Esophagus muscularis mucosa (tissue), 4 donors: Measurements from ENCODE around the gene TOR4A.

Experiments used
- EP300 ChIP-seq: sonication (generic); formaldehyde crosslinking; IDR thresholded peaks from one replicate; pipeline ENCODE4 v1.6.1; 2017; ENCODE audit warnings: antibody characterized with exemption
- POLR2AphosphoS5 ChIP-seq, 2 donors: sonication (generic); formaldehyde crosslinking; IDR thresholded peaks; one replicate each; pipeline ENCODE4 v1.6.1; 2017; ENCODE audit warnings: antibody characterized with exemption in 2 of 2
- TF ChIP-seq, protein P1 (sequence below), 3 experiments: fragments of 200-600 bp in 2 of 3; fragments of 450-650 bp in 1 of 3; sonication (generic) in 2 of 3; IDR thresholded peaks; one replicate each; pipeline ENCODE4 v1.5.1; 2017 to 2019; ENCODE audit warnings: antibody characterized with exemption in 3 of 3, mild to moderate bottlenecking in 2 of 3, moderate library complexity in 1 of 3

DNA sequence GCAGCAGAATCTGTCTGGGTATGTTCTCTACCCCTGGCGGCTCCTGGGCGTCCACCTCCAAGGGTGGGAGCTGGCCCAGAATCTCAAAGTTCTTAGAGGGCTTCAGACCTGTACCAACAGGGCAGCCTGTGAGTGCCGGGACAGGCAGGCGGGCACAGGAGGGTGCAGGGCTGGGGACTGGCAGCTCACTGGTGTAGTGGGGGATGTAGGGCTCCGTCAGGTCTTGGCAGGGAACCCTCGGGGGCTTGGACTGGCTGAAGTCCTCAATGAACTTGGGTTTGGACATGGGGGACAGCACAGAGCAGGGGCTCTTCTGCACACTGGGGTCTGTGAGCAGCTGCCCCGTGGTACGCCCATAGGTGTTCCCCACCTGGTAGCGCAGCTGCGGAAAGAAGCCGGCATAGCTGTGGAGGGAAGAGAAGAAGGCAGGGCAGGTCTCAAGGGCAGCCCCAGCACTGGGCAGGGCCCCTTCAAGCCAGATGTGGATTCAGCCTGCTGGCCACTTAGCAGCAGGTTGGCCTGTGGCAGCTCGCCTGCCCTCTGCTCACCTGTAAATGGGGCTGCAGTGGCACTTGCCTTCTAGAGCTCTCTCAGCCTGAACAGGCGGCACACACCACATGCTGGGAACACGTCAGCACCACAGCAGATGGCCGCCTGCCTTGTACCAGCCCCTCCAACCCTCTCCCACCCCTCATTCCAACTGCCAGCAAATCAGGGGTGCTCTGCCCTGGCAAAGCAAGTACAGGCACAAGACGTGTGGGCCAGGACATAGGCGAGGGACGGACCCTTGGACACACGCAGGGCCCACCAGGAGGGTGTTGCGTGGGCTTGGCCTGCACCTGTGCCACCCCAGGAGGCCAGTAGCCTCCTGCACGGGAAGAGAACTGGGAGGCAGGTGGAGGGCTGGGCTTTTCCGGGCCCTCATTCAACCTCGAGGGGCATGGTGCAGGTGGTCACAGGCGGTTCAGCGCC, 31.8 kb upstream of the TOR4A start:
- TF ChIP-seq, protein P1, sequence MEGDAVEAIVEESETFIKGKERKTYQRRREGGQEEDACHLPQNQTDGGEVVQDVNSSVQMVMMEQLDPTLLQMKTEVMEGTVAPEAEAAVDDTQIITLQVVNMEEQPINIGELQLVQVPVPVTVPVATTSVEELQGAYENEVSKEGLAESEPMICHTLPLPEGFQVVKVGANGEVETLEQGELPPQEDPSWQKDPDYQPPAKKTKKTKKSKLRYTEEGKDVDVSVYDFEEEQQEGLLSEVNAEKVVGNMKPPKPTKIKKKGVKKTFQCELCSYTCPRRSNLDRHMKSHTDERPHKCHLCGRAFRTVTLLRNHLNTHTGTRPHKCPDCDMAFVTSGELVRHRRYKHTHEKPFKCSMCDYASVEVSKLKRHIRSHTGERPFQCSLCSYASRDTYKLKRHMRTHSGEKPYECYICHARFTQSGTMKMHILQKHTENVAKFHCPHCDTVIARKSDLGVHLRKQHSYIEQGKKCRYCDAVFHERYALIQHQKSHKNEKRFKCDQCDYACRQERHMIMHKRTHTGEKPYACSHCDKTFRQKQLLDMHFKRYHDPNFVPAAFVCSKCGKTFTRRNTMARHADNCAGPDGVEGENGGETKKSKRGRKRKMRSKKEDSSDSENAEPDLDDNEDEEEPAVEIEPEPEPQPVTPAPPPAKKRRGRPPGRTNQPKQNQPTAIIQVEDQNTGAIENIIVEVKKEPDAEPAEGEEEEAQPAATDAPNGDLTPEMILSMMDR (IDR thresholded peaks at IDR 0.05), result no peak
- TF ChIP-seq EP300 (no peak), POLR2AphosphoS5 (IDR thresholded peaks at IDR 0.05) (no peak)
